Rectal smooth muscle tissue (tissue), 1 donor: ENCODE measurements around the gene WFIKKN1.

Experiments
- H3K27ac ChIP-seq: one replicate; pipeline ENCODE4 v1.7.0; 2013; ENCODE audit warnings: low read depth, low read length, inconsistent platforms
- H3K27me3 ChIP-seq: one replicate; pipeline ENCODE4 v1.7.0; 2013; ENCODE audit warnings: low read length; ENCODE audit not compliant: control insufficient read depth, insufficient read depth
- H3K36me3 ChIP-seq: one replicate; pipeline ENCODE4 v1.7.0; 2013; ENCODE audit warnings: low read length; ENCODE audit not compliant: control insufficient read depth, insufficient read depth
- H3K4me1 ChIP-seq: one replicate; pipeline ENCODE4 v1.7.0; 2013; ENCODE audit warnings: low read length; ENCODE audit not compliant: control insufficient read depth, insufficient read depth
- H3K4me3 ChIP-seq: one replicate; pipeline ENCODE4 v1.7.0; 2013; ENCODE audit warnings: low read length
- H3K9ac ChIP-seq: one replicate; pipeline ENCODE4 v1.7.0; 2013; ENCODE audit warnings: low read length

Gene WFIKKN1

DNA sequence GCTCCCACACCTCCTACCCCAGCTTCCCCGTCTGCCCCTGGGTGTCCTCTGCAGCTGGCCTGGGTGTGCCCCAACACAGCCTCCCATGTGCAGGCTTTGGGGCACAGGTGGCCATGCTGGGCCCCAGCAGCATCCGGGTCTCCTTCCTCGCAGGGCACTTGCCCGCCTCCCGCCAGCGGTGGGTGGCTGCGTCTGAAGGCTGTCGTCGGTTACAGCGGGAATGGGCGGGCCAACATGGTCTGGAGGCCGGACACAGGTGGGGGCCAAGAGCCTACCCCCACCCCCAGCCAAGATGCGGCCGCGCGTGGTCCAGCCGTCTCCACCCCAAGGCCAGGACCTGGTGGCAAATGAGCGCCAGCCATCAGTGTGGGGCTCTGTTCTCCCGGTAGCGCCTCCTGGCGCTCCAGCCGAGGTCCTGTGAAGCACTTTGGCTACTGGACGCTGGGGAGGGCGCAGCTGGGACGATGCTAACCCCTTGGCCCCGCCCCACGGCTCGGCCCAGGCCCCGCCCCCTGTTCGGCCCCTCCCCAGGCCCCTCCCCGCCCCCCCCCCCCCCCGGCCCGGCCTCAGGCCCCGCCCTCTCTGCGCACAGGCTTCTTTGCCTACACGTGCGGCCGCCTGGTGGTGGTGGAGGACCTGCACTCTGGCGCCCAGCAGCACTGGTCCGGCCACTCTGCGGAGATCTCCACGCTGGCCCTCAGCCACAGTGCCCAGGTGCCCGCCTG lies 29.8 kb downstream of the WFIKKN1 start:
- H3K36me3 ChIP-seq: no peaks in the 10 kb centered on the region
- peak overlapping the region; percentile 52 for H3K4me3 ChIP-seq
- peaks cover 12% of the 10 kb centered on the region for H3K4me1 ChIP-seq
- no peak overlapping the region for H3K9ac ChIP-seq
- H3K27ac ChIP-seq: peak overlapping the region; percentile 76
- no peaks in the 10 kb centered on the region for H3K27me3 ChIP-seq

- no peak overlapping the region for H3K9ac ChIP-seq
- peaks cover 12% of the 10 kb centered on the region for H3K4me1 ChIP-seq
- H3K36me3 ChIP-seq: no peaks in the 10 kb centered on the region
- peak overlapping the region; percentile 58 for H3K27ac ChIP-seq
- H3K4me3 ChIP-seq: peak overlapping the region; percentile 51
- H3K27me3 ChIP-seq: no peaks in the 10 kb centered on the region
Measured at GRCh38 chr16:661184-661821, 30.5 kb downstream of the WFIKKN1 start.

DNA sequence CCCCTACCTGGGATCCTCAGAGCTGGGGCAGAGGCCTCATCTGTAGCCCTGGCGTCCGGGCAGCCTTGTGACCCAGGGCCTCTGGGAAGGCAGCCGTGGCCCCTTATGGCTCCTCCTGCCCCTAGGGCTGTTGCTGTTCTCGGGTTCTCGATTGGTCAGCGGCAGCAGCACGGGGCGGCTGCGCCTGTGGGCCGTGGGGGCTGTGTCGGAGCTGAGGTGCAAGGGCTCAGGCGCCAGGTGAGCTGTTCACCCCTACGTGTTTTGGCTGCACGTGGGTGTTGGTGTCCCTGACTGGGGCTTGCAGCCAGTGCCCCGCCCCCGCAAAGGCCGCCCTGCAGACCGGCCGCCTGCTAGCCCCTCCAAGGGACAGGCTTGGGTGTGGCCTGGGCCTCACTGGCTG lies 31.3 kb downstream of the WFIKKN1 start:
- no peaks in the 10 kb centered on the region for H3K27me3 ChIP-seq
- H3K9ac ChIP-seq: no peak overlapping the region
- H3K36me3 ChIP-seq: no peaks in the 10 kb centered on the region
- no peak overlapping the region for H3K27ac ChIP-seq
- H3K4me1 ChIP-seq: peaks cover 12% of the 10 kb centered on the region
- no peak overlapping the region for H3K4me3 ChIP-seq

DNA sequence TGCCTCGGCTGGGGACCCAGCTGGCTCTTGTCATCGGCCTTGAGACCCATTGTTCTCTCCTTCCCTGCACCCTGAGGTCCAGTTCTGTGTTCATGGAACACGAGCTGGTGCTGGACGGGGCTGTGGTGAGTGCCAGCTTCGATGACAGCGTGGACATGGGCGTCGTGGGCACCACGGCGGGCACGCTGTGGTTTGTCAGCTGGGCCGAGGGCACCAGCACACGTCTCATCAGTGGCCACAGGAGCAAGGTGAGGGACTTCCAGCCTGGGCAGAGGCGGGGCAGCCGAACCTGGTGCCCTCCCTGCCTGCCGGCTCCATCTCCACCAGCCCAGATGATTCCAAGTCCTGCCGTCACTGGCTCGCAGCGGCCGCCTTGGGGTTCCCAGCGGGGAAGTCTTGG lies 31.8 kb downstream of the WFIKKN1 start:
- Histone ChIP-seq H3K4me3 (no peak overlapping the region), H3K4me1 (peaks cover 15% of the 10 kb centered on the region), H3K27me3 (no peaks in the 10 kb centered on the region), H3K36me3 (no peaks in the 10 kb centered on the region), H3K27ac (no peak overlapping the region), H3K9ac (no peak overlapping the region)

- Histone ChIP-seq H3K4me3 (no peak overlapping the region), H3K27me3 (no peaks in the 10 kb centered on the region), H3K36me3 (peaks cover 13% of the 10 kb centered on the region), H3K27ac (no peak overlapping the region), H3K4me1 (peaks cover 8% of the 10 kb centered on the region), H3K9ac (no peak overlapping the region)
Measured at GRCh38 chr16:666572-666971, 35.8 kb downstream of the WFIKKN1 start.

GRCh38 chr16:667113-667779 lies 36.5 kb downstream of the WFIKKN1 start:
- Histone ChIP-seq H3K9ac (no peak overlapping the region), H3K4me1 (peaks cover 8% of the 10 kb centered on the region)

GRCh38 chr16:667780-668518 lies 37.2 kb downstream of the WFIKKN1 start, which contains the start of gene RHOT2:
Gene RHOT2 (plus strand): TSS chr16:668132. CDS start chr16:668200, 68 bp downstream.
- Histone ChIP-seq H3K9ac (peak within 1 kb of the TSS; percentile 47), H3K27me3 (no peaks in the 10 kb centered on the region), H3K4me3 (peak within 1 kb of the TSS; percentile 80), H3K27ac (peak within 1 kb of the TSS; percentile 86), H3K4me1 (peaks cover 8% of the 10 kb centered on the region), H3K36me3 (peaks cover 20% of the 10 kb centered on the region)

More at GRCh38 chr16:667113-667779, 36.5 kb downstream of the WFIKKN1 start:
- no peaks in the 10 kb centered on the region for H3K27me3 ChIP-seq
- H3K4me3 ChIP-seq: peak overlapping the region; percentile 29
- peaks cover 16% of the 10 kb centered on the region for H3K36me3 ChIP-seq
- H3K27ac ChIP-seq: peak overlapping the region; percentile 51

- Histone ChIP-seq H3K4me1 (peaks cover 8% of the 10 kb centered on the region), H3K36me3 (peaks cover 20% of the 10 kb centered on the region), H3K27ac (peak overlapping the region; percentile 86), H3K4me3 (peak overlapping the region; percentile 80), H3K27me3 (no peaks in the 10 kb centered on the region), H3K9ac (peak overlapping the region; percentile 47)
Measured at GRCh38 chr16:668519-669171, 37.9 kb downstream of the WFIKKN1 start.

DNA sequence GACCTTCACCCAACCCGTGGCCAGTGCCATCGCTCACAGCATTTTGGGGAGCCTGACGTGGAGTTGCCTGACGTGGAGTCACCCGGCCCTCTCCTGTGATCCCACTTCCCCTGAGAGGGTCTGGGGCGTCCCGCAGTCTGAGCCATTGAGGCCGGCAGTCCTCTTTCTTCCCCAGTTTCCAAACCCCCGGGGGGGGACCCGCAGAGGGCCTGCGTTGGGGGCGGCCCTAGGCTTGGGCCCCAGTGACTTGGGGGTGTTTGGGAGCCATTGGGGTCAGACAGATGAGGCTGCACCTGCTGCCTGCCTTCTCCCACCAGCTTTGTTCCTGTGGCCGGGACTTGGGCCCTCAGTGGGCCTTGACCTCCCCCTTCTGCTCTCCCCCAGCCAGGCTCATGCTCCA lies 38.9 kb downstream of the WFIKKN1 start:
- H3K9ac ChIP-seq: no peak overlapping the region
- H3K36me3 ChIP-seq: peaks cover 20% of the 10 kb centered on the region
- no peak overlapping the region for H3K27ac ChIP-seq
- H3K4me3 ChIP-seq: no peak overlapping the region
- peaks cover 8% of the 10 kb centered on the region for H3K4me1 ChIP-seq
- H3K27me3 ChIP-seq: no peaks in the 10 kb centered on the region

DNA sequence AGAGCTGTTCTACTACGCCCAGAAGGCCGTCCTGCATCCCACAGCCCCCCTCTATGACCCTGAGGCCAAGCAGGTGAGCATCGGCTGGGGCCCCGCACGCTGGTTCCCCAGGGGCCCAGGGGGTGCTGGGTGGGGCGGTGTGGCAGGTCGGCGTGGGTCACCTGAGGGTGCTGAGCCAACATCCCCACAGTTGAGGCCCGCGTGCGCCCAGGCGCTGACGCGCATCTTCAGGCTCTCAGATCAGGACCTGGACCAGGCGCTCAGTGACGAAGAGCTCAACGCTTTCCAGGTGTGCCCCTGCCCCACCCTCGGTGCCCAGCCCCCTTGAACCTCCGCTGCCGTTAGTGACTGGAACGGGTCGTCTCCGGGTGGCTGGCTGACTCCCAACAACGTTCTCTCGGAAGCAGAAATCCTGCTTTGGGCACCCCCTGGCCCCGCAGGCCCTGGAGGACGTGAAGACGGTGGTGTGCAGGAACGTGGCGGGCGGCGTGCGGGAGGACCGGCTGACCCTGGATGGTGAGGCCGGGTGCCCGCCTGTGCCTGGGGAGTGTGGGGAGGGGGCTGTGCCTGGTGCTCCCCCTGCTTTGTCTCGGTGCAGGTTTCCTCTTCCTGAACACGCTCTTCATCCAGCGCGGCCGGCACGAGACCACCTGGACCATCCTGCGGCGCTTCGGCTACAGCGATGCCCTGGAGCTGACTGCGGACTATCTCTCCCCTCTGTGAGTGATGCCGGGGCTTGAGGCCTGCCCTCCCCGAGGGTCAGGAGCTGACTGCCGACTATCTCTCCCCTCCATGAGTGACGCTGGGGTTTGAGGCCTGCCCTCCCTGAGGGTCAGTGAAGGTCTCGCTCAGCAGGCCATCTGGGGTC lies 39.9 kb downstream of the WFIKKN1 start:
- Histone ChIP-seq H3K4me3 (no peak overlapping the region), H3K27ac (no peak overlapping the region), H3K4me1 (peaks cover 13% of the 10 kb centered on the region), H3K36me3 (peaks cover 20% of the 10 kb centered on the region), H3K27me3 (no peaks in the 10 kb centered on the region), H3K9ac (no peak overlapping the region)
